Activated CD4-positive, alpha-beta T cell treated with anti-CD3 and anti-CD28 coated beads, Interleukin-2, amount 10 ng/mL, durations not matched to agents 7 days and 5 days (primary cell): ENCODE data around the gene GNAI2. TPM values are rescaled to one million over a fixed set of nuclear protein-coding genes. Genes with fewer than 3 reads are reported as not detected.
"Not testable (repeated sequence)": the region's sequence is repeated elsewhere in the genome, so short reads cannot be mapped to it uniquely, and the experiment has no call there.

Experiments
- CTCF ChIA-PET: fragments of 350-600 bp; sonication (Branson Sonifier 250); formaldehyde crosslinking; loops from one replicate; lab custom pipeline; 2021; ENCODE audit warnings: antibody characterized with exemption; lab: Charles Lee
- POLR2A ChIA-PET: fragments of 350-600 bp; sonication (Branson Sonifier 250); formaldehyde crosslinking; loops from one replicate; lab custom pipeline; 2021; ENCODE audit warnings: antibody characterized with exemption; lab: Charles Lee
- DNase-seq: peaks from one replicate; pipeline ENCODE4 v3.0.0-alpha.2; 2020
- H3K27ac Mint-ChIP-seq: one replicate; pipeline ENCODE4 v1.8.0; 2021; ENCODE audit warnings: mild to moderate bottlenecking, moderate library complexity, mixed read lengths
- H3K27me3 Mint-ChIP-seq: one replicate; pipeline ENCODE4 v1.8.0; 2021; ENCODE audit warnings: mixed read lengths
- H3K36me3 Mint-ChIP-seq: one replicate; pipeline ENCODE4 v1.8.0; 2021; ENCODE audit warnings: low read depth, mixed read lengths
- H3K4me1 Mint-ChIP-seq: one replicate; pipeline ENCODE4 v1.8.0; 2021; ENCODE audit warnings: mixed read lengths
- H3K4me3 Mint-ChIP-seq: one replicate; pipeline ENCODE4 v1.8.0; 2021; ENCODE audit warnings: mild to moderate bottlenecking, moderate library complexity, mixed read lengths
- H3K9me3 Mint-ChIP-seq: one replicate; pipeline ENCODE4 v1.8.0; 2021; ENCODE audit warnings: mixed read lengths
- total RNA-seq, 2 experiments: library from RNA; stranded (reverse); gene quantifications; one replicate each; pipeline ENCODE4 v1.2.3, GENCODE V29; 2021

The GNAI2 gene
- total RNA-seq, 2 experiments from 2014 or later, result 489 to 524 TPM

DNA sequence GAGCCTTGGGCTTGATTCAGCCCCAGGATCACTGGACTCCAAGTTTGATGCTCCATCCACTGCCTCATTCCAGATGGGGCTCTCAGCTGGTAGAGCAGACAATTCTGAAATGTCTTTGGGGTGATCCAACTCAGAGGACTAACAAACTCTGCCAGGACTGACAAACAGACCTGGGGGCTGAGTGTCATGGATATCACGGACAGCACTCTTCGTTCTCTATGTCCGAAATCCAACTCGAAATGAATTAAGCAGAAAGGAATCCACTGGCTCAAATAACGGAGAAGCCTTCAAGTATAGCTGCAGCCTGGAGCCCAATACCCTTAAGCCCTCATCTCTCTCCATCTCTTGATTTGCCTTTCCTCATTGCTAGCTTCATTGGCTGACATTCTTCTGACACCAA, 16.7 kb upstream of the GNAI2 start:
- Mint-ChIP-seq H3K36me3 (no peaks in the 10 kb centered on the region), H3K27me3 (peaks cover 3% of the 10 kb centered on the region), H3K27ac (no peak overlapping the region), H3K9me3 (no peaks in the 10 kb centered on the region), H3K4me3 (no peak overlapping the region), H3K4me1 (peaks cover 2% of the 10 kb centered on the region)
- ChIA-PET CTCF (interaction anchor here (0.6 to 17.4 kb wide), 8 partner anchors 9 to 98 kb away, joined by 3 to 175 read pairs (median 4); partner anchors contain the start of gene SLC38A3), POLR2A (no interaction called here)
- no peak for DNase-seq

DNA sequence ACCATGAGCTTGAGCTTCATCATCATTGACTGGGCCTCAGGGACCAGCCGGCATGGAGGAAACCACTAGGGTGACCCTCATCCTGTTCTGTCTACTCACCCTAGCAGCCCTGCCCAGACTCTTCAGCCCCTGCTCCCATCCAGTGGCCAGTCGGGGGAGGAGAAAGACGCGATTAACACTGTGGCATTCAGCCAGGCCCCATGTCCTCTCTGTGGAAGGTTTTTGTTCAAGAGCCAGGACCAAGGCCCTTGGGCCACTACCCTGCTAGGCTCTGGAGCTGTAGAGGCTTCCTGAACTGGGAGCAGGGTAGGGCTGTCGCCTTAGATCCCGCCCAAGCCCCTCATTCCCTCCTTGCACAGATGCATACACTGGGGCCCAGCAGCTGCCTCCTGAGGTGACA, 15.9 kb upstream of the GNAI2 start:
- ChIA-PET CTCF (interaction anchor here (0.9 to 17.4 kb wide), 7 partner anchors 9 to 64 kb away, joined by 3 to 175 read pairs (median 3); partner anchors contain the start of gene SLC38A3), POLR2A (no interaction called here)
- no peak overlapping the region for H3K27ac Mint-ChIP-seq
- peaks cover 6% of the 10 kb centered on the region for H3K27me3 Mint-ChIP-seq
- DNase-seq, result no peak
- H3K4me1 Mint-ChIP-seq, result peaks cover 2% of the 10 kb centered on the region
- no peaks in the 10 kb centered on the region for H3K36me3 Mint-ChIP-seq
- H3K4me3 Mint-ChIP-seq, result no peak overlapping the region
- H3K9me3 Mint-ChIP-seq, result no peaks in the 10 kb centered on the region

GRCh38 chr3:50221051-50221410, 15.0 kb upstream of the GNAI2 start:
- Mint-ChIP-seq H3K27ac (peak overlapping the region; percentile 72), H3K4me3 (no peak overlapping the region), H3K9me3 (no peaks in the 10 kb centered on the region), H3K36me3 (no peaks in the 10 kb centered on the region), H3K4me1 (peaks cover 7% of the 10 kb centered on the region), H3K27me3 (peaks cover 10% of the 10 kb centered on the region)
- POLR2A ChIA-PET, result no interaction called here
- CTCF ChIA-PET, result interaction anchor here (0.6 to 17.4 kb wide), 5 partner anchors 10 to 46 kb away, joined by 3 to 175 read pairs (median 4); no protein-coding TSS in a partner anchor
- DNase-seq, result no peak

GRCh38 chr3:50221411-50222168, 14.4 kb upstream of the GNAI2 start:
- ChIA-PET CTCF (interaction anchor here (0.6 to 17.4 kb wide), 5 partner anchors 10 to 84 kb away, joined by 3 to 175 read pairs (median 4); no protein-coding TSS in a partner anchor), POLR2A (interaction anchor here (0.6 kb wide), 1 partner anchor 18 kb away, joined by 3 read pairs; no protein-coding TSS in a partner anchor)
- Mint-ChIP-seq H3K4me1 (peaks cover 11% of the 10 kb centered on the region), H3K9me3 (no peaks in the 10 kb centered on the region), H3K4me3 (no peak overlapping the region), H3K27ac (peak overlapping the region; percentile 72), H3K27me3 (peaks cover 10% of the 10 kb centered on the region), H3K36me3 (no peaks in the 10 kb centered on the region)
- DNase-seq, result no peak

DNA sequence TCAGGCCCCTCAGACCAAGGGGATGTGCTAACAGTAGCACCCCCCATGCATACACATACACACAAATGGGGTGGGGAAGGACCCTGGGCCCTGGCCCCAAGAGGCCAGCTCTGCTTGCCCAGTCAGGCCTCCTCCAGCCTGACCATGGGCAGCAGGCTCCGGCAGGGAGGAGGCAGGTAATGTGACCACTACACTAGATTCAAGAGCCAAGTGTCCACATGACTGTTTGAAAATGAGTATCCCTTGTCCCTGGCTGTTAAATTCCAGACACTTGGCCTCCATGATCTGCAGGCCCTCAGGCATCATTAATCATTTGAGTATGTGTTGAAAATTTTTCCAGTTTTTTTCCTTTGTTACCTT, 13.9 kb upstream of the GNAI2 start:
- POLR2A ChIA-PET, result interaction anchor here (0.6 kb wide), 1 partner anchor 19 kb away, joined by 3 read pairs; no protein-coding TSS in a partner anchor
- H3K27me3 Mint-ChIP-seq, result peaks cover 10% of the 10 kb centered on the region
- H3K4me3 Mint-ChIP-seq, result no peak overlapping the region
- no peak overlapping the region for H3K27ac Mint-ChIP-seq
- no peak for DNase-seq
- no peaks in the 10 kb centered on the region for H3K9me3 Mint-ChIP-seq
- no peaks in the 10 kb centered on the region for H3K36me3 Mint-ChIP-seq
- H3K4me1 Mint-ChIP-seq, result peaks cover 17% of the 10 kb centered on the region
- CTCF ChIA-PET, result interaction anchor here (1.0 to 17.4 kb wide), 3 partner anchors 24 to 85 kb away, joined by 3 to 175 read pairs (median 6); no protein-coding TSS in a partner anchor

GRCh38 chr3:50224639-50225038, 11.4 kb upstream of the GNAI2 start:
- Mint-ChIP-seq H3K4me1 (peaks cover 32% of the 10 kb centered on the region), H3K4me3 (no peak overlapping the region), H3K36me3 (no peaks in the 10 kb centered on the region), H3K9me3 (no peaks in the 10 kb centered on the region), H3K27me3 (peaks cover 10% of the 10 kb centered on the region), H3K27ac (no peak overlapping the region)
- CTCF ChIA-PET, result interaction anchor here (0.6 to 17.4 kb wide), 14 partner anchors 11 to 108 kb away, joined by 3 to 212 read pairs (median 6); partner anchors contain the start of gene GNAI2
- POLR2A ChIA-PET, result interaction anchor here (0.6 kb wide), 1 partner anchor 99 kb away, joined by 4 read pairs; no protein-coding TSS in a partner anchor
- DNase-seq, result no peak

- no peaks in the 10 kb centered on the region for H3K36me3 Mint-ChIP-seq
- peak overlapping the region; percentile 91 for H3K27ac Mint-ChIP-seq
- CTCF ChIA-PET, result interaction anchor here (0.7 to 17.4 kb wide), 24 partner anchors 10 to 1564 kb away, joined by 3 to 212 read pairs (median 6); partner anchors contain the start of genes CELSR3, GNAI2, LSMEM2 and TUSC2
- H3K27me3 Mint-ChIP-seq, result peaks cover 10% of the 10 kb centered on the region
- H3K4me3 Mint-ChIP-seq, result peak overlapping the region; percentile 82
- peaks cover 35% of the 10 kb centered on the region for H3K4me1 Mint-ChIP-seq
- peak; percentile 43 for DNase-seq
- POLR2A ChIA-PET, result interaction anchor here (0.7 to 1.4 kb wide), 3 partner anchors 11 to 38 kb away, joined by 3 to 5 read pairs (median 4); no protein-coding TSS in a partner anchor
- H3K9me3 Mint-ChIP-seq, result no peaks in the 10 kb centered on the region
Observed at GRCh38 chr3:50226888-50227389, 9.1 kb upstream of the GNAI2 start.

- peak; percentile 93 for DNase-seq
- Mint-ChIP-seq H3K36me3 (no peaks in the 10 kb centered on the region), H3K27ac (peak overlapping the region; percentile 91), H3K4me1 (peaks cover 35% of the 10 kb centered on the region), H3K9me3 (no peaks in the 10 kb centered on the region), H3K27me3 (peaks cover 10% of the 10 kb centered on the region), H3K4me3 (peak overlapping the region; percentile 82)
- ChIA-PET CTCF (interaction anchor here (0.6 to 17.4 kb wide), 18 partner anchors 9 to 279 kb away, joined by 3 to 212 read pairs (median 7); partner anchors contain the start of genes GNAI2, LSMEM2 and TUSC2), POLR2A (interaction anchor here (0.9 to 1.4 kb wide), 2 partner anchors 10 to 14 kb away, joined by 3 to 4 read pairs; no protein-coding TSS in a partner anchor)
Observed at GRCh38 chr3:50227390-50228183, 8.4 kb upstream of the GNAI2 start.

DNA sequence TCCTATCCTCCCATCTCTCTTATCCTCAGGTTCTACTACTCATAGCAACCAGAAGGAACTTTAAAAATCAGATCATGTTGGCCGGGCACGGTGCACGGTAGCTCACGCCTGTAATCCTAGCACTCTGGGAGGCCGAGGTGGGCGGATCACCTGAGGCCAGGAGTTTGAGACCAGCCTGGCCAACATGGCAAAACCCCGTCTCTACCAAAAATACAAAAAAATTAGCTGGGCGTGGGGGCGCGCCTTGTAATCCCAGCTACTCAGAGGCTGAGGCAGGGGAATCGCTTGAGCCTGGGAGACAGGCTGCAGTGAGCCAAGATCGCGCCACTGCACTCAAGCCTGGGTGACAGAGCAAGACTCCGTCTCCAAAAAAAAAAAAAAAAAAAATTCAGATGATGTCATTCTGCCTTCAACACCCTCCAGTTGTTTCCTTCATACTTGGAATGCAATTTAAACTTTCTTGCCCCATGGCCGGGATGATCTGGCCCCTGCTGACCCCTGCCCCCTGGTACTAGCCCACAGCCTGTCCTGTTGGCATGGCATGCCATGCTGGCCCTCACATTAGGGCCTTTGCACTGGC, 7.7 kb upstream of the GNAI2 start:
- not testable (repeated sequence) for DNase-seq, H3K27me3 Mint-ChIP-seq, H3K36me3 Mint-ChIP-seq, H3K9me3 Mint-ChIP-seq
- peaks cover 35% of the 10 kb centered on the region for H3K4me1 Mint-ChIP-seq
- H3K27ac Mint-ChIP-seq, result peak overlapping the region; percentile 90
- POLR2A ChIA-PET, result interaction anchor here (1.4 kb wide), 1 partner anchor 13 kb away, joined by 4 read pairs; no protein-coding TSS in a partner anchor
- CTCF ChIA-PET, result interaction anchor here (0.6 to 17.4 kb wide), 13 partner anchors 10 to 280 kb away, joined by 3 to 212 read pairs (median 4); partner anchors contain the start of gene TUSC2
- H3K4me3 Mint-ChIP-seq, result peak overlapping the region; percentile 82

- DNase-seq, result no peak
- Mint-ChIP-seq H3K9me3 (no peaks in the 10 kb centered on the region), H3K27ac (no peak overlapping the region), H3K36me3 (no peaks in the 10 kb centered on the region), H3K4me1 (peaks cover 38% of the 10 kb centered on the region), H3K4me3 (peak overlapping the region; percentile 15), H3K27me3 (peaks cover 7% of the 10 kb centered on the region)
- CTCF ChIA-PET, result interaction anchor here (0.9 to 17.4 kb wide), 5 partner anchors 17 to 46 kb away, joined by 3 to 212 read pairs (median 8); no protein-coding TSS in a partner anchor
- POLR2A ChIA-PET, result no interaction called here
Observed at GRCh38 chr3:50229490-50229889, 6.5 kb upstream of the GNAI2 start.

DNA sequence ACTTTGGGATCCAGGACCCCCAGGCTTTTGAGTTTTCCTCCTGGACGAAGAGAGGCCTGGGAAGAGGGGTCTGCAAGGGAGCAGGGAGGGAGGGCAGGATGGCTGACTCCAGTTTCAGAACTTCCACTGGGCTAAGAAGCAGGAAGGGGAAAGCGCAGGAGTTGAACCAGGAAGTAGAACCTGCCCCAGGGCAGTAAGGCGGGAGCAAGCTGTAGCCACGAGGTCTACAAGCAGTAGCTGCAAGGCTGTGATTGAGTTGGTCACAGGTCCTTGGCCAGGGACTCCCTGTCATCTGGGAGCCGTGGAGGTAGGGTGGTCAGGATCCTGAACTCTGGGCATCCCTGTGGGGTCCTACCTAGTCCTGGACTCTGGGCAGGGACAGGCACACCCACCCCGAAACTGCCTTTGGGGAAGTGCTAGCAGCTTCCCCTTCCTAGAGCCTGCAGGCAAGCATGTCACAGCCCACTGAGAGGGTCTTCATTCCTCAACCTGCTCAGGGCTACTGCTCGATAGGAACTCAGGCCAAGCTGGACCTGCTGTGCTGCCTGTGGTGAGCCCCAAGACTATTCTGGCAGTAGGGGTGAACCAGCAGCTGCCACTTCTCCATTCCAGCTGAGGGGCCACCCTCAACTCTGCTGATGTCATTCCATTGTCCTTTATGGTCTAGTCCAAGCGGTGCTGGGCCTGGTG, 5.8 kb upstream of the GNAI2 start:
- DNase-seq, result no peak
- Mint-ChIP-seq H3K4me3 (no peak overlapping the region), H3K27ac (no peak overlapping the region), H3K36me3 (no peaks in the 10 kb centered on the region), H3K4me1 (peaks cover 42% of the 10 kb centered on the region), H3K9me3 (no peaks in the 10 kb centered on the region), H3K27me3 (peaks cover 2% of the 10 kb centered on the region)
- POLR2A ChIA-PET, result no interaction called here
- CTCF ChIA-PET, result interaction anchor here (11.1 to 17.4 kb wide), 2 partner anchors 16 to 36 kb away, joined by 175 to 212 read pairs; no protein-coding TSS in a partner anchor
